ENCODE data around the gene KRTAP4-3.
"Not testable (repeated sequence)": the region's sequence is repeated elsewhere in the genome, so short reads cannot be mapped to it uniquely, and the experiment has no call there.

The KRTAP4-3 gene

DNA sequence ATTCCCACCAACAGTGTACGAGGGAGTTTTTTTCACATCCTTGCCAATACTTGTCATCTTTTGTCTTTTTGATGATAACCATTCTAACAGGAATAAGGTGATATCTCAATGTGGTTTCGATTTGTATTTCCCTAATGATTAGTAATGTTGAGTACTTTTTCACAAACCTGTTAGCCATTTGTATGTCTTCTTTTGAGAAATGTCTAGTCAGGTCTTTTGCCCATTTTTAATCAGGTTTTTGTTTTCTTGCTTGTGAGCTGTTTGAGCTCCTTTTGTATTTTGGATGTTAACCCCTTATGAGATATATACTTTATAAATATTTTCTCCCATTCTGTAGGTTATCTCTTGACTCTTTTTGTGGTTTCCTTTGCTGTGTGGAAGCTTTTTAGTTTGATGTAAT, 16.5 kb downstream of the KRTAP4-3 start:
- DNase-seq (ENCODE audit: low read depth in 2 of 2): no peak

DNA sequence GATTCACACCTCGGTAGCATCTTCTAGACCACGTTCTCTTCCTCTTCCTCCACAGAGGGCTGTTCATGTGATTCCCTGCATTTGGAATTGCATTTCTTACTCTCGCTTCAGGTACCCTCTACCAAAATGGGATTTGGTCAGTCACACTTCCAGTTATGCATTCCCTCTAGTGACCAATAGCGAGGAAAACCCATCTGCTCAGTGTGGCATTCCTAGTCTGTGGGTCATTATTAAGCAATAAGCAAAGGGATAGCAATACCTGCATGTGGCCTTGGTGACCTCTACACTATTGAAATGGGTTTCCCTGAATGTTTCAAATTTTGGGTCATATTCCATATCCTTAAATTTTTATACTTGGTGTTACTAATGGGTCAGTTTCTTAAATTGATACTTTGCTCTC, 18.0 kb downstream of the KRTAP4-3 start:
- DNase-seq (ENCODE audit: low read depth in 2 of 2): no peak

DNA sequence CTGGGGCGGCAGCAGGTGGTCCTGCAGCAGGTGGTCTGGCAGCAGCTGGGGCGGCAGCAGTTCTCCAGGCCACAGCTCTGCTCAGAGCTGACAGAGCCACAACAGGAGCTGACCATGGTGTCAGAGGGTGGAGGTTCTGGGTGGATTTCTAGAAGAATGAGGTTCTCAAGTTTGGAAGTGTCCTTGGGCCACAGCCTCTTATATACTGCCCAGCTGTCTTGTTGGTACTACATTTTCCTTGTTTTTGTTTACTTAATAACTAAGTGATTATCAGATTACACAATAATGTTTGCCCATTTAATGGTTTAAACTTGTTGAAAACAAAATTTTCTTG, 18.4 kb downstream of the KRTAP4-3 start, which contains the start of gene KRTAP4-5:
Gene KRTAP4-5 (minus strand): TSS at position 174 of the 334 bp plus-strand sequence. CDS start 58 bp downstream, at position 116.
- DNase-seq (ENCODE audit: low read depth in 2 of 2): no peak

DNA sequence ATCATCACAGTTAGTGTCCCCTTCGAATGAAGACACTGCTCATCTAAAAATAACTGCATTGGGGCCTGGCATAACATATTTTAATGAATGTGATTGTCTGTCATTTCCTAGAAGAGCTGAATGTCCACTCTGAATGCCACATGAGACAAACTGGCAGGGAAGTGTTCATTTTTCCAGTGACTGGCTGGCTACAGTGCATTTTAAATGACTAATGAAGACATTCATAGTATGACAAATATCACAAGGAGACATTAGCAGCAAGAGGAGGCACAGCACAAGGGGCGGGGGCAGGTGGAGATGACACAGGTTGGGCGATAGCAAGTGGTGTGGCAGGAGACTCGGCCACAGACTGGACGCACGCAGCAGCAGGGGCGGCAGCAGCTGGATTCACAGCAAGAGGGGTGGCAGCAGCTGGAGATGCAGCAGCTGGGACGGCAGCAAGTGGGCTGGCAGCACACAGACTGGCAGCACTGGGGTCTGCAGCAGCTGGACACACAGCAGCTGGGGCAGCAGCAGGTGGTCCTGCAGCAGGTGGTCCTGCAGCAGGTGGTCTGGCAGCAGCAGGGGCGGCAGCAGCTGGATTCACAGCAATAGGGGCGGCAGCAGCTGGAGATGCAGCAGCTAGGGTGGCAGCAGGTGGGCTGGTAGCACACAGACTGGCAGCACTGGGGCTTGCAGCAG, 18.9 kb downstream of the KRTAP4-3 start:
- not testable (repeated sequence) for DNase-seq (ENCODE audit: low read depth in 2 of 2)

DNA sequence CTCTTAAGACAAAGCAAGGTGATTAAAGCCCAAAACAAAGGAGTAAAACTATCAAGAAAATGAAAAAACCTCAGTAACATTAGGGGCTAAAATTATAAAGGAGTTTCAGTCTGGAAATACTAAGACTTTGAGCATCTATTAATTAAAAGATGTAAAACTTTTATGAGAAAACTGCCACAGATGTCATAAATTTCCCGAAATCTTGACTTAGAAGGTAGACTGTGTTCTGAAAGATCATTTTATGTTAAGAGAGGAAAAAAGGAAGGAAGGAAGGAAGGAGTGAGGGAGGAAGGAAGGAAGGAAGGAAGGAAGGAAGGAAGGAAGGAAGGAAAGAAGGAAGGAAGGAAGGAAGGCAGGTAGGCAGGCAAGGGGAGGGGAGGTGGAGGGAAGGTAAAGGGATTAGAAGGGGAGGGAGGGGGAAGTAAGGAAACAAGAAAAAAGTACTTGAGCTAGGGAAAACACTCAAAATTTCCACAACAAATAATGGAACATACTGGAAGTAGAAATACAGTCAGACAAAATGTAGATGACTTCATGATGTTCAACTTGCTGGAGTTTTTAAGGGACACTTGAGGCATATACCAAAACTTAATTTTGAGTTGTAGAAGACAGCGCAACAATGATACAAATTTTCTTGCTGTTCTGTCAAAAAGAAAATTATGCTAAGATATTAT, 20.4 kb downstream of the KRTAP4-3 start:
- DNase-seq (ENCODE audit: low read depth in 2 of 2): no peak

DNA sequence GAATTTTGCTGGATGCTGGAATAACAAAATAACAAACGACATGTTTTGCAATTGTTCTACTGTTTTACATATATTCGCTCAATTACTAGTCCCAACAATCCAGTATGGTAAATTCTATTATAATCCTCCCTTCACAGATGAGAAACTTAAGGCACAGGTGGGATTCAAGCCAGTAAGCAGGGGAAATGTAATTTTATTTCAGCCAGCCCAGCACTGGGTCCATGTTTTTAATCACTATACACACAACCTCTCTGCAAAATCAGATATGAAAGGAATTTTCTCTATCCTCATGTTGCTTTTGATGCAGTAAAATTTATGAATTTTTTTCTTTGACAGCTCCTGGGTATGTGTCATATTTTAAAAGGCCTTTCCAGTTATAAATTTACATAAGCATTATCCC, 22.8 kb downstream of the KRTAP4-3 start:
- no peak for DNase-seq (ENCODE audit: low read depth in 2 of 2)

DNA sequence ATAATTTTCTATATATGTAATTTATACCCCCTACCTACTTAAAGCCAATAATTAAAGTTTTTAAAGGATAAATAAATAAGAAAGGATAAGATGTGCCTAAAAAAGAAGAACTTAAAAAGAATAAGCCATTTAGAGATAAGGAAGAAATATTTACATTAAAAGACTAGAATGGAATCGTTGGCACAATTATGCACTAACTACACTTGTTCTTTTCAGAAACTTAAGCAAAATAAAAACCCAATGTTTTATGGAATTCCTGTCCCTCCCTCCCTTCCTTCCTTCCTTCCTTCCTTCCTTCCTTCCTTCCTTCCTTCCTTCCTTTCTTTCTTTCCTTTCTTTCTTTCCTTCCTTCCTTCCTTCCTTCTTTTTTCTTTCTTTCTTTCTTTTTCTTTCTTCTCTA, 23.2 kb downstream of the KRTAP4-3 start:
- DNase-seq (ENCODE audit: low read depth in 2 of 2): no peak

DNA sequence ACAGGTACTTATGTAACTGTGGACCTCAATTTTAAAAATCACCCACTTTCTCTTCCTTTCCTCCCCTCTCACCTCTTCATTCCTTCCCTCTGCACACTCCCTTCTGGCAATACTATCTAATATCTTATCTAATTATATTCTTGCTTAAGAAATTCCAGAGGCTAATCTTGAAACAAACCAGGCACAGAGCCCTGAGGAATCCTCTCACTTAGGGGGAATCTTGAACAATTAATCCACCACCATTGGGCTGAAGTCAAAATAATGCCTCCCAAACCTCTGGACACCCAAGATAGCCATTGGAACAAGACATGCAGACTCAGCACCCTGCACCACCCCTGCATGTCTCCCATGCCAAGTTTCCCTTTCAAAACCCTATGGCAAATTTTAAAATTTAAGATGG, 26.7 kb downstream of the KRTAP4-3 start:
- DNase-seq (ENCODE audit: low read depth in 2 of 2): no peak

DNA sequence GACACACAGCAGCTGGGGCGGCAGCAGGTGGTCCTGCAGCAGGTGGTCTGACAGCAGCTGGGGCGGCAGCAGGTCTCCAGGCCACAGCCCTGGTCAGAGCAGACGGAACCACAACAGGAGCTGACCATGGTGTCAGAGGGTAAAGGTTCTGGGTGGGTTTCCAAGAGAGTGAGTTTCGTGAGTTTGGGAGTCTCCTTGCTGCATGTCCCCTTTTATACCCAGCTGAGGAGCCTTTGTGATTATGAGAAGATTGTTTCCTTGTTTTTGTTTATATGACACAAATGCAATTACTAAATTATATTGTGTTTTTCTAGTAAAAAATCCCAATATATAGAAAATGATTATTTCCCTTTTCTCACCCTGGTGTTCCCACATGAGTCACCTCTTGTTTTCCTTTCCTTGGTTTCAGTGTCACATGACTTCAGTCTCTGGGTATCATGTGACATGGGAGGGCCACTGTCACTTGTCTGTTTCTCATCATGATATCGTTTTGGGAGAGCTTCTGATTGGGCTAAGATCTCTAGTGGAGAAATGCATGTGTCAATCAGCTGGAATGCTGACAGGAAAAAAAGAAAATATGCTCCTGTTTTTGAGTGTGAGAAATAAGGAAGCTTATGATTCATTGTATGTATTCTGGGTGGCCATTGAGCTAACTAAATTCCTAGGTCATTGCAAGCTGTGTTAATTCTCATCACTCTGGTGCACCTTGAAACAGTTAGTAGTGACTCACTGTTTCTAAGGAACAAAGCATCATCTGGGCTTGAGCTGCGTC, 27.5 kb downstream of the KRTAP4-3 start, which contains the start of gene KRTAP4-6:
Gene KRTAP4-6 (minus strand): TSS at position 185 of the 772 bp plus-strand sequence. CDS start 57 bp downstream, at position 128.
- DNase-seq (ENCODE audit: low read depth in 2 of 2): no peak

DNA sequence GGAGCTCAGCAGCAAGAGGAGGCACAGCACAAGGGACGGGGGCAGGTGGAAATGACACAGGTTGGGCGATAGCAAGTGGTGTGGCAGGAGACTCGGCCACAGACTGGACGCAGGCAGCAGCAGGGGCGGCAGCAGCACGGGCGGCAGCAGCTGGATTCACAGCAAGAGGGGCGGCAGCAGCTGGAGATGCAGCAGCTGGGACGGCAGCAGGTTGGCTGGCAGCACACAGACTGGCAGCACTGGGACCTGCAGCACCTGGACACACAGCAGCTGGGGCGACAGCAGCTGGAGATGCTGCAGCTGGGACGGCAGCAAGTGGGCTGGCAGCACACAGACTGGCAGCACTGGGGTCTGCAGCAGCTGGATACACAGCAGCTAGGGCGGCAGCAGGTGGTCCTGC, 28.2 kb downstream of the KRTAP4-3 start:
- DNase-seq (ENCODE audit: low read depth in 2 of 2): not testable (repeated sequence)

DNA sequence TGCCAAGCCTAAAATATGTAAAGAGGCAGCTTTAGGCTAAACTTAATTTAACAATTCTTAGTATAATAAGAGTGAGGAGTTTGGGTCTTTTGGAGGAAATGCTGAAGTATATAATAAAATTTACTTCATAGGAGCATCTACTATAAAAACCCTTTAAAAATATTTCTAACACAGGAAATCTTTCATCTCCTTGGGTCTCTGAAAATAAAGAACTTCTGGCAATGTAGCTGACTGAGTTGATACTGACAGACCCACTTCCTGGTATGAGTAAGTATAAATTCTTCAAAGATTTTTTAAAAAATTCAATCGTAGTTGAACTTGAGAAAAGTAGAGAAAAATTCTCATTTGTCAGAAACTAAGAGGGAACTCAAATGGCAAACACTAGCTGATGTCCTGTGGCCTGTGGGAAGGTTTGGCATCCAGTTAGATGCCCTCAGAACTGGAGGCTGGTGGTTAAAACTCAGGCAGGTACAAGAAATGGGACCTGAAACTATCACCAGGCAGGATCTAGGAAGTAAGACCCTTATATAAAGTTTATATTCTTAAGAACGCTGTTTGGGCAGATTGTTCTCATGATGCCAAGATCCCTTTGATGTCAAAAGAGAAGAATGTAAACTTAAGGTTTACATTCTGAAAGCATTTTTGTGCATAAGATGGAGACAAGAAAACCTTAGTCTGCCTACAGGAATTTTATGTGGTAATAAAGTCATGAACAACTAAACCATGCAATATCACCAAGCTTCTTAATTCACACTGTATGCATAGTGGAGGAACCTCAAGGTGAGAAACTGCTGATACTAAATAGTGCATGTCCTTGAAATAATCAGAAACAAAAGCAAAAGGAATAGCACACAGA, 33.9 kb downstream of the KRTAP4-3 start:
- DNase-seq (ENCODE audit: low read depth in 2 of 2): no peak

DNA sequence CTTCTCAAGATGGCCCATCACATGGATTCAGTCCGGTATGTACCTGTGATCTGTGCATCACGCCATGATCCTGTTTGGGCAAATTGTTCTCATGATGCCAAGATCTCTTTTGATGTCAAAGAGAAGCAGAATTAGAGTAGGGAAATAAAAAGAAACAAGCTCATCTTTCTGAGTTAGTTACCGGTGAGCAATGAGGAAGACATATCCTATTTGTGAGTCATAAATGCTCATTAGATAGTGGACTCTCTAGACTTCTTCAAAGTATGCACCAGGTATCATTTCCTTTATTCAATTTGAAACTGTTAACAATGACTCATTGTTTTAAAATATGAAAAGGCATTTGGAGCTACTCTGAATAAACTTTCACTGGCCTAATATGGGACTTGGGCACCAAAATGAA, 36.0 kb downstream of the KRTAP4-3 start:
- DNase-seq (ENCODE audit: low read depth in 2 of 2): no peak

DNA sequence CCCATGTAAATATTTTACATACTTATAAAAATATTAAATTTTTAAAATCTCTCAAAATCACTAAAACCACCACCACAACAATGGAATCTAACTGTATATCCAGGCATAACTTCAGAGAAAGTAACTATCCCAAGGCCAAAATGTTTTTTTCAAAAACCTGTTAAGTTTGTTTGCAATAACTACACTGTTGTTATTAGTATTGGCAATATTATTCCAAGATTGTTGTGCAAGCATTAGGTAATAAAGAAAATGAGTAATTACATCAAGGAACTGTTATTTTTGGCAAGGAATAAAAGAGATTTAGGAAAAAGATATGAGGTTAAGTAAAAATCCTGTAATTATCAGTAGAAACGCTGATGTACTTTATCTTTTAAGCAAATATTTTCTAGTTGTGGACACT, 40.6 kb downstream of the KRTAP4-3 start:
- no peak for DNase-seq (ENCODE audit: low read depth in 2 of 2)

DNA sequence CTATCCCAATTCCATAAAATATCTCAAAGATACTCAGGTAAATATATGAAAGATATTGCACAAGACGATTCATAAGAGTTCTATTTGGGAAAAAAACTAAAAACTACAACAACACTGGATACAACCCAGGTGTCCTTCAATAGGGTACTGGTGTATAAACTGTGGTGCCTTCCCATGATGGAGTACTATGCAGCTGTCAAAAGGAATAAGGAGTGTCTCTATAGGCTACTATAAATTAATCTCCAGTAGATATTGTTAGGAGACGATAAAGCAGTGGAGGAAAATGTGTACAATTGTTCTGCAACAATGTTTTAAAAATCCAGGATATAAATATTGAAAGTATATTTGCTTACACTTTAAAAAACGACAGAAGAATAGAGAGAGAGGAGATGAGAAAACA, 41.6 kb downstream of the KRTAP4-3 start:
- DNase-seq (ENCODE audit: low read depth in 2 of 2): no peak

DNA sequence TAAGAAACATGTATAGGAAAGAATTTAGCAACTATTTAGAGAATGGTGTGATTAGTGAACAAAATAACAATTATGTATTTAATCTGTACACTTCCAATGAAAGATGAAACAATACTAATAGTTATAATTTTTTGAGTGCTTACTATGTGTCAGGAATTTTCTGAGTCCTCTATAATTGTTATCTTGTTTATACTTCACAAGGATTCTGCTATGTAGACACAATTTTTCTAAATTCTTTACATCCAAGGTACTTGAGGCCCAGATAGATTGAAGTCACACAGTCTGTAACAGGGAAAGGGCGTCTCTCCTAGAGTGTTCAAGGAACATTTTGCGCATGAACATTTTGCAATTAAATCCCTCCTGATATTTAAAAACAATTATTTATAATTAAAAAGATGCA, 43.0 kb downstream of the KRTAP4-3 start:
- no peak for DNase-seq (ENCODE audit: low read depth in 2 of 2)

DNA sequence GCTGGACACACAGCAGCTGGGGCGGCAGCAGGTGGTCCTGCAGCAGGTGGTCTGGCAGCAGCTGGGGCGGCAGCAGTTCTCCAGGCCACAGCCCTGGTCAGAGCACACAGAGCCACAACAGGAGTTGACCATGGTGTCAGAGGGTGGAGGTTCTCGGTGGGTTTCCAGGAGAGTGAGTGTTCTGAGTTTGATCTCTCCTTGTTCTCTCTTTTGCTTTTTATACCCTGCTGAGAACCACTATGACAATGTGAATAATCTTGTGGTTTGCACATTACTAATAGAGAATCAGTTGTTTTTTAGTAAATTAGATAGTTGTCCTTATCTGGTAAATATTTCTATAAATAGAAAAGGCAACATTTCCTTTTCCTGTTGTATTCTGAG, 44.0 kb downstream of the KRTAP4-3 start, which contains the start of gene KRTAP4-12:
Gene KRTAP4-12 (minus strand): TSS at position 192 of the 381 bp plus-strand sequence. CDS start 60 bp downstream, at position 132.
- not testable (repeated sequence) for DNase-seq (ENCODE audit: low read depth in 2 of 2)

DNA sequence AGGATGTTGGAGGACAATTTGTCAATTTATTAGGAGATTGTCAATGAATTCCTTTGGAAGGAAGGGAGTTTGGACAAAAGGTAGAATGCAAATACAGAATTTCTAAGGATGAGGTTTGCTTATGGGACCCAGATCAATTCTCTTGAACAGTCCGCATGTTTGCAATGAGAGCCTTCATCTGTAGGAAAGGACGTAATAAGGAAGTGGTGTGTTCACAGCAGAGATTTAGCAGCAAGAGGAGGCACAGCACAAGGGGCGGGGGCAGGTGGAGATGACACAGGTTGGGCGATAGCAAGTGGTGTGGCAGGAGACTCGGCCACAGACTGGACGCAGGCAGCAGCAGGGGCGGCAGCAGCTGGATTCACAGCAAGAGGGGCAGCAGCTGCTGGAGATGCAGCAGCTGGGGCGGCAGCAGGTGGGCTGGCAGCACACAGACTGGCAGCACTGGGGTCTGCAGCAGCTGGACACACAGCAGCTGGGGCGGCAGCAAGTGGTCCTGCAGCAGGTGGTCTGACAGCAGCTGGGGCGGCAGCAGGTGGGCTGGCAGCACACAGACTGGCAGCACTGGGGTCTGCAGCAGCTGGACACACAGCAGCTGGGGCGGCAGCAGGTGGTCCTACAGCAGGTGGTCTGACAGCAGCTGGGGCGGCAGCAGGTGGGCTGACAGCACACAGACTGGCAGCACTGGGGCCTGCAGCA, 44.6 kb downstream of the KRTAP4-3 start:
- DNase-seq (ENCODE audit: low read depth in 2 of 2): not testable (repeated sequence)

DNA sequence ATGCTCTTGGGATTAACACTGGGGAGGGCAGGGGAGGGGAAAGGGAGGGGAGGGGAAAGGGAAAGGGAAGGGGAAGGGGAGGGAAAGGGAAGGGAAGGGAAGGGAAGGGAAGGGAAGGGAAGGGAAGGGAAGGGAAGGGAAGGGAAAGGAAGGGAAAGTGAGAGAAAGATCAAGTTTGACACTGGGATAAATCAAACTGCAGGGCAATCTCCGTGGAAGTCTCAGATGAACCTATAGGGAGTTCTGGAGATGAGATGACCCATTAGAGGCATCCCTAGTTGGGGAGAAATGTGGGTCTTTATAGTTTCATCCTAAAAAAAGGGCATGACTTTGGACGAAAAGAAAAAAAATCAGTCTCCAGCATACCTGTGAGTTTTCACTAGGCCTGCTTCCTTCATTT, 46.3 kb downstream of the KRTAP4-3 start:
- DNase-seq (ENCODE audit: low read depth in 2 of 2): no peak

DNA sequence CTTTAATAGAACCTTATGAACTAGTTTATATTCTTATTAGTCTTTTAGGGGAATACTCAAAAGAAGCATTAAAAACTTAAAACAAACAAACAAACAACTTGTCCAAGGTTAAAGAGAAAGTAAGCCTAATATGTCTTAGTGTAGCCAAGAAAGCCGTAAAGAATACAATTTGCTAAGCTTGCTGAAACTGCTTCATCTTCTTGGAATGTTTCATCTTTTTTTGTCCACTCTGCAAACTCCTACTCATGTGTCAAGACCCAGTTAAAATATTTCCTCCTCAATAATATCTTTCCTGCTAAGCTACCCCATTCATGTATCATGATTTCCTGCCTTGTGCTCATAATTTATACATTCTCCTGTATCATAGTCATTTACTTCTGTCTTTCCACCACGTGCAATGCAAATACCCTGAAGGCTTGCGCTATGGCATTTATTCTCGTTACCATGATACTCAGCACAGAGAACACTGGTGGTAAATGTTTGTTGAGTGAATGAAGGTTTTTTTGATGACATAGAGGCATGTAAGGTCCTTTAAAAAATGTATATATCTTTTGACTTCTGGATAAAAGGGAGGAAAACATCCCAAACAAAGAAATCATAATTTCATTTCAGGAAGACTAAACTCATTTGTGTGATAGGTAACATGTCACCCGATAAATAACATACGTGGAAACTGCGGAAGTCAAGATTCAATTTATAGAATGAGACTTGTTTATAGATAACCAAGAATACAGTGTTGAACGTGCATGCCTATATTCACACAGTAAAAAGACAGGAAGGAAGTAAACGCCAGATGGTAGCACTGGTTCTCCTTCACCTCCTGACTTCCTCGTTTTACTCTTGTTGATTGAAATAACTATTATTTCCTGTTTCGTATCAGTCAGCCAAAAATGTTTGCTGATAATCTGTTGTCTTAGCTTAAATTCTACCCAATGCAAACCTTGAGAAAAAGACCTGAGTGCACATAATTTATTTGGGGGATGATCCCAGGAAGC, 48.0 kb downstream of the KRTAP4-3 start:
- not testable (repeated sequence) for DNase-seq (ENCODE audit: low read depth in 2 of 2)

DNA sequence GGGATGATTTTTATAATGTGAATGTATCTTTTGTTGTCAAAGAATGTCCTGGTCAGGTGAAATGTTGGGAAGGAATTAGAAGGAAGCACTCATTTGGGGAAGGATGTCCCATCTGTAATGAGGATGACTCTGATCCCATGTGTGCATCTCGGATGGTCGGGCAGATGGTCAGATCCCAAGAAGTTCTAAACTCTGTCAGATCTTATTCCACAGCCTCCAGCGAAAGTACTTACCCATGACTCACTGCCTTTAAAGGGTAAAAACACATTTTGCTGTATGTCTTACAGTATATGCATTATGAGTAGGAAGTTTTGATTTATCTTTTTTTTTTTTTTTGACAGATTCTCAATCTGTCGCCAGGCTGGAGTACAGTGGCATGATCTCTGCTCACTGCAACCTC, 49.3 kb downstream of the KRTAP4-3 start:
- no peak for DNase-seq (ENCODE audit: low read depth in 2 of 2)
